Fibroblast of mammary gland (primary cell): Measurements from ENCODE around the gene XPO5.
A peak's percentile ranks its signal among the peaks of the same experiment; 100 is the strongest.

Source experiments
- DNase-seq: peaks from one replicate; pipeline ENCODE4 v3.0.0-alpha.2; 2010; ENCODE audit warnings: low read depth
- H3K4me3 ChIP-seq: 2 replicates; pipeline ENCODE4 v1.5.1; 2011; ENCODE audit warnings: low read depth, mild to moderate bottlenecking, low read length, moderate library complexity; ENCODE audit not compliant: control insufficient read depth
- TF ChIP-seq, protein P1 (sequence below): conservative IDR thresholded peaks from 2 replicates; pipeline ENCODE4 v1.5.1; 2011; ENCODE audit warnings: low read depth, low read length, inconsistent platforms; ENCODE audit not compliant: control insufficient read depth, insufficient read depth

The XPO5 gene

DNA sequence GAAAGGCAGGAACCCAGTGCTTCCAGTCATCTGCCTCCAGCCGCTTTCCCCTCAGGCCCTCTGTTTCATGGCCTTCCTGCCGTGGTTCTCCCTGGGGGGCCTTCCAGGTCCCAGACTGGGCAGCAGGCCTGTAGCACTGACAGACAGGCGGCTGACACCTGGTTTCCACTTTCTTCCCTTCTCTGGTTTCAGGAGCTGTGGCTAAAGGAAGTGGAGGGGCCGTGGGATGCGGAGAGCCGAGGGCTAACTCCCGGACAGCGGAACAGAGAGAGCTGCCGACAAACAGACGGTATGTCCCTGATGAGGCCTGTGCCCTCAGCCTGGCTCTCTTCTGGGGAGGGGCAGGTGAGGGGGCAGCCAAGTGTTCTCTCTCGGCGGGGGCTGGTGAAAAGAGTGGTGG lies 78.1 kb downstream of the XPO5 start:
- no peak overlapping the region for H3K4me3 ChIP-seq
- DNase-seq, result no peak
- TF ChIP-seq, protein P1, sequence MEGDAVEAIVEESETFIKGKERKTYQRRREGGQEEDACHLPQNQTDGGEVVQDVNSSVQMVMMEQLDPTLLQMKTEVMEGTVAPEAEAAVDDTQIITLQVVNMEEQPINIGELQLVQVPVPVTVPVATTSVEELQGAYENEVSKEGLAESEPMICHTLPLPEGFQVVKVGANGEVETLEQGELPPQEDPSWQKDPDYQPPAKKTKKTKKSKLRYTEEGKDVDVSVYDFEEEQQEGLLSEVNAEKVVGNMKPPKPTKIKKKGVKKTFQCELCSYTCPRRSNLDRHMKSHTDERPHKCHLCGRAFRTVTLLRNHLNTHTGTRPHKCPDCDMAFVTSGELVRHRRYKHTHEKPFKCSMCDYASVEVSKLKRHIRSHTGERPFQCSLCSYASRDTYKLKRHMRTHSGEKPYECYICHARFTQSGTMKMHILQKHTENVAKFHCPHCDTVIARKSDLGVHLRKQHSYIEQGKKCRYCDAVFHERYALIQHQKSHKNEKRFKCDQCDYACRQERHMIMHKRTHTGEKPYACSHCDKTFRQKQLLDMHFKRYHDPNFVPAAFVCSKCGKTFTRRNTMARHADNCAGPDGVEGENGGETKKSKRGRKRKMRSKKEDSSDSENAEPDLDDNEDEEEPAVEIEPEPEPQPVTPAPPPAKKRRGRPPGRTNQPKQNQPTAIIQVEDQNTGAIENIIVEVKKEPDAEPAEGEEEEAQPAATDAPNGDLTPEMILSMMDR, result no peak

DNA sequence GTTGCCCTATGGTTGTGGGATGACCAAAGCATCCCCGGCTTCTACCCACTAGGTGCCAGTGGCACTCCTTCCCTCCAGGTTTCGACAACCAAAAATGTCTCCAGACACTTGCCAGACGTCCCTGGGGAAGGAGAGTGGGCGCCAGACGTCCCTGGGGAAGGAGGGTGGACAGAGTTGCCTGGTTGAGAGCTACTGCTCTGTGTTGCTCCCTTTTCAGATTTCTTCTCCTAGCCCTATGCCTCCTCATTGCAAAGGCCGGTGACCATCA lies 78.8 kb downstream of the XPO5 start:
- DNase-seq, result no peak
- TF ChIP-seq, protein P1, result no peak
- H3K4me3 ChIP-seq, result no peak overlapping the region

DNA sequence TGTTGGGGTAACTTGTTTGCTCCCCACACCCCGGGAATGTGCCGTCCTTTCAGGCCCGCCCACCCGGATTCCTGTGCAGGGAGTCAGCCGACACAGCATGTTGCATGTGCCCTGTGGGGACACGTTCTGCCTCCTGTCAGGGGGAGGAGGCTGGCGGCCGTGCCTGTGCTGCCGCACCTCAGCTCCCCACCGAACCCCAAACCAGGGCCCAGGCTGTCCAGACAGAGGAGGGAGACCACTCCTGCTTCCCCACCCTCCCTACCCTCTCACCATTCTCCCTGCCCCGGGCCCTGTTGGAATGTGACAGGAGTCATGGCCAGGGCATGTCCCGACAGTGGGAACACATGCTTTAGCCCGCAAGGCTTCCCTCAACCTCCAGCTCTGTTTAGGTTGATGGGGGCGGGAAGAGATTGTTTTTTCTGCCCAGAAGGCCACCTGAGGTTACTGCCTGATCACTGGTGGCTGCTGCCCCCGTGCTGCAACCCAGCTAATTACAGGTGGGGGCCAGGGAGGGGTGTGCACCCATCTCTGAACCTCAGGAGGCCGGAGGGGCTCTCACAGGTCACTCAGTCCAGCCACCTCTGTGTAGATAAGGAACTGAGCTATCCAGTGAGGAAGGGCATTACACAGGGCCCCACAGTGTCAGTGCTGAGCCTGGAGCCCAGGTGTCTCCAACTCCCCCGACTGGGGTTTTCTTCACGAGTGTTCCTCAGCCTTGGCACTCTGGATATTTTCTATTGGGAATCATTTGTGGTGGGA lies 79.3 kb downstream of the XPO5 start:
- no peak overlapping the region for H3K4me3 ChIP-seq
- TF ChIP-seq, protein P1, result peak; percentile 61
- peak; percentile 62 for DNase-seq

DNA sequence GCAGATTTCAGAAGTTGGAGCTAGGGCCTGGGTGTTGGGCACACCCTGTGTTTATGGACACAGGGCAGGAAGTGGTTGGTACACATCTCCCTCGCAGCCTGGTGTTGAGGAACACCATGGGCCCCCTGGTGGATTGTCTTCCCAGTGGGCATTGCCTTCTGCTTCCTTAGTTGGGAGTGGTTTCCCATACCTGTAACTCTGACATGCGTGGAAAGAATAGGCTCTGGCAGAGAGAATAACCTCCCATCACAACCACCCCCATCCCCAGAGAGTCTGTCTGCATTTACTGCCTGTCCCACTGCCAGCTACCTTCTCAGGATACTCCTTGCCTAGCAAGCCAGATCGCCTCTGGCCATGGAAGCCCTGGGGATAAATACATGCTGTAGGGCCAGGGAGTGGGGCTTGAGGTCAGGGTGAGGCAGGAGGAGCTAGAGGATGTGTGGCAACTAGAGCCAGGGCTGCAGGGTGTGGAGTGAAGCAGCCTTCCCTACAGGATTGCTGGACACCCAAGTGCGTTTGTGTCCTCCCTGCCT lies 80.4 kb downstream of the XPO5 start:
- H3K4me3 ChIP-seq, result no peak overlapping the region
- TF ChIP-seq, protein P1, result peak; percentile 18
- peak; percentile 17 for DNase-seq

DNA sequence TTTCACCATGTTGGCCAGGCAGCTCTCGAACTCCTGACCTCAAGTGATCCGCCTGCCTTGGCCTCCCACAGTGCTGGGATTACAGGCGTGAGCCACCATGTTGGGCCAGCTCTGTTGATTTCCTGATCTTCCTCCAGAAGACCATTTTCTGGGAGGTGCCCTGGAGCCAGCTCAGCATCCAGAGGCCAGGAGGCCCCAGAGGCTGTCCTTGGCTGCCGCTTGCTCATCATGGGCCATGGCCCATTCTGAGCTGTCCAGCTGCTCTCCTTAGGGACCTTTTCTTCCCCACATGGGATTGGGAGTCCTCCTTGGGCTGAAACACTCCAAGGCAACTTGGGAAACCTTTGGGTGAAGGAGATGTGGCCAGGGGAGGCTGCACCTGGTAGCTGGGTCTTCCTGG lies 81.1 kb downstream of the XPO5 start:
- DNase-seq, result no peak
- no peak overlapping the region for H3K4me3 ChIP-seq
- TF ChIP-seq, protein P1, result no peak

DNA sequence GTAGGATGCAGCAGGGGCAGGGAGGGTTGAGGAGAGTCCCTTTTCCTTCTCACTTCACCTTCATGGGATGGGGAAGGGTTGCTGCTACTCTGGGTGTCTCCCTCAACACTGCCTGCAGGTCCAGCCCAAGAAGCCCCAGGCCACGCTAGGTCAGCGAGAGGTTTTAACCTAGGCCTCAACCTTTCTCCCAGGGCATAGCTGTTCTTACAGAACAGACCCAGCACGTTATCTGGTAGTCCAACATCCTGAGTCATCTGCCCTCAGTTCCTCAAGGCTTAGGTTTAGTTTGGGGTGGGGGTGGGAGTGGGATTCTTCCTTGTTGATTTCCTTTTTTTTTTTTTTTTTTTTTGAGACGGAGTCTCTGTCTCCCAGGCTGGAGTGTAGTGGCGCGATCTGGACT lies 81.5 kb downstream of the XPO5 start:
- H3K4me3 ChIP-seq, result no peak overlapping the region
- no peak for DNase-seq
- TF ChIP-seq, protein P1, result no peak
